DMS 273 (cell line): ENCODE results near the gene CTAG2.
"Not testable (repeated sequence)": the region's sequence is repeated elsewhere in the genome, so short reads cannot be mapped to it uniquely, and the experiment has no call there.

Experiments used
- DNase-seq: peaks from one replicate; lab custom pipeline; 2025; ENCODE audit not compliant: unreplicated experiment; lab: John Stamatoyannopoulos, UW

CTAG2 gene

DNA sequence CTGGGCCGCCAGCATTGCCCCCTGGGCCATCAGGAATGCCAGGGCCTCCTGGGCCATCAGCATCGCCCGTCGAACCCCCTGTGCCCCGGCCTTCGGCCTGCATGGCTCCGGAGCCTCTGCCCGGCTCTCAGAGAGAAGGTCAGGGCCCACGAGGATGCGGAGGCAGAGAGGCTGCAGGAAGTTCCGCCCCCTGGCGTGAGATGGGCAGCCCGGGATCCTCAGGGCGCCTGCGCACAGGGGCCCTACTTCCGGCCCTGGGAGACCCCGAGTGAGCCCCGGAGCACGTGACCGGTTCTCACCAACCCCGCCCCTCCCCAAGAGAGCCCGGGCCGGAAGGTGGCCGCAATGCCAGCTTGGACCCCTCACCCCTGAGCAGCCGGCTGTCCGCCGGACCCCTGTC, at the start of gene CTAG2:
TSS of gene CTAG2 (minus strand) at position 167 of the 400 bp plus-strand sequence. CDS start at position 103, 64 bp downstream.
- not testable (repeated sequence) for DNase-seq

- DNase-seq: no peak
These were observed 45.4 kb upstream of the CTAG2 start for GRCh38 chrX:154698630-154699248.

- no peak for DNase-seq
These were observed 43.3 kb upstream of the CTAG2 start for GRCh38 chrX:154696676-154697045.

- no peak for DNase-seq
These were observed 42.7 kb upstream of the CTAG2 start for GRCh38 chrX:154695911-154696675.

DNA sequence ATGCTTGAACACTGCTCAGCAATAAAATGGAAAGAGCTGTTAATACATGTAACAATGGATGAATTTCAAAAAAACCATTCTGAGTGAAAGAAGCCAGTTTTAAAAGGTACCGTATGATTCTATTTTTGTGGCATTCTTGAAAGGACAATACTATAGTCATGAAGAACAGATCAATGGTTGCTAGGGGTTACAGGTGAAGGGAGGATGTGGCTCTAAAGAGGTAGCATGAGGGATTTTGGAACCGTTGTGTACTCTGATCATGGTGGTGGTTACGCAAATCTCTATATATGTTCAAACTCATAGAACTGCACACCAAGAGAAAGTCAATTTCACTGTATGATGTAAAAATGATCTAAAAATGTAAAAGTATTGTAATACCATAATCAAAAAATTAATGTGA, 40.0 kb upstream of the CTAG2 start:
- no peak for DNase-seq

DNA sequence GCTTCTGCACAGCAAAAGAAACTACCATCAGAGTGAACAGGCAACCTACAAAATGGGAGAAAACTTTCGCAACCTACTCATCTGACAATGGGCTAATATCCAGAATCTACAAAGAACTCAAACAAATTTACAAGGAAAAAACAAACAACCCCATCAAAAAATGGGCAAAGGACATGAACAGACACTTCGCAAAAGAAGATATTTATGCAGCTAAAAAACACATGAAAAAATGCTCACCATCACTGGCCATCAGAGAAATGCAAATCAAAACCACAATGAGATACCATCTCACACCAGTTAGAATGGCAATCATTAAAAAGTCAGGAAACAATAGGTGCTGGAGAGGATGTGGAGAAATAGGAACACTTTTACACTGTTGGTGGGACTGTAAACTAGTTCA, 37.1 kb upstream of the CTAG2 start:
- not testable (repeated sequence) for DNase-seq

GRCh38 chrX:154672084-154672483, 18.7 kb upstream of the CTAG2 start:
- not testable (repeated sequence) for DNase-seq

GRCh38 chrX:154670848-154671247, 17.5 kb upstream of the CTAG2 start:
- DNase-seq: not testable (repeated sequence)

GRCh38 chrX:154661899-154662298, 8.5 kb upstream of the CTAG2 start:
- DNase-seq: no peak

GRCh38 chrX:154661170-154661569, 7.8 kb upstream of the CTAG2 start:
- no peak for DNase-seq

GRCh38 chrX:154660541-154660940, 7.2 kb upstream of the CTAG2 start:
- no peak for DNase-seq

- DNase-seq: no peak
These were observed 5.6 kb upstream of the CTAG2 start for GRCh38 chrX:154658957-154659356.

- DNase-seq: no peak
These were observed 4.8 kb upstream of the CTAG2 start for GRCh38 chrX:154658187-154658586.

DNA sequence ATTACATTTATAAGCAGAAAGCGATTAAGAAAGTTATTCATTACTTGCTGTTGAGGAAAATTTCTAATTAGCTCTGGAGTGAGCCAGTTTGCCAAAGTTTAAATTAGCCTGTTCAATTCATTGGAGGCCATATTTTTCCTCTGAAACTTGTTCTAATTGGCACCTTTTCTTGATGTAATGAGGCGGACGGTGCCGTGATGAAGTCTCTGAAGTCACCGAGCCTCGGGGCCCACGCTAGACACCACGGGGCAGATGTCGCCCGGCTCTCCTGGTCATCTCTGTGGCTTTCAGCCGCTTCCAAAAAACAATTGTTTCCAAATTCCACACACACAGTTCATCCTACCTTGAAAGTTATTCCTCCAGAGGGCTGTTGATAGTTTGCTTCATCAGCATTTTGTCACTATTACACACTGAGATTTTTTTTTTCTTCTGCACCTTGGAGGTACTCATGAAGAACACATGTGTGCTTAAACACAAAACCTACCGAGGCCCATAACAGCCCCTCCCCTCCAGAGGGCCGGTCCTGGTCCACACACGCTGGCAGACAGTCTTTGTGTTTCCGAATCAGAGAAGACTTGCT, 3.9 kb upstream of the CTAG2 start:
- DNase-seq: no peak

GRCh38 chrX:154655786-154656185, 2.4 kb upstream of the CTAG2 start:
- DNase-seq: no peak

- no peak for DNase-seq
These were observed 2.0 kb upstream of the CTAG2 start for GRCh38 chrX:154655346-154655745.

- DNase-seq: no peak
These were observed 1.5 kb upstream of the CTAG2 start for GRCh38 chrX:154654925-154655324.

DNA sequence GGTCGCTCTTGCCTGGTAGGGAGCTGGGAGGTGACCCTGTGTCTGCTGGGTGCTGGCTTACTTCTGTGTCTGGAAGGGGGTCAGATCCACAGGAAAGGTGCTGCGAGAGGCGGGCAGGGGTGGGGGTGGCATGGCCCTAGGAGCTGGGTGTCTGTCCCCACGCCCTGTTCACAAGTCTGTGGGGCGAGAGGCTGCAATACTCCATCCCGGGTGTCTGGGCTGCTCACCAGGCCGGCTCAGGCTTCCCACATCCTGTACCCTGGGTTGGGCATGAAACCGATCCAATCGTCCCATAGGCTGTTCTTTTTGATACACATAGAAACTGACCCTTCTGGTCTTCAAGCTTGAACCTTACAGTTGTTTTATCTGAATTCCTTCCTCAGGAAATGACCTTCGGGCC, 993 bp upstream of the CTAG2 start:
- no peak for DNase-seq

DNA sequence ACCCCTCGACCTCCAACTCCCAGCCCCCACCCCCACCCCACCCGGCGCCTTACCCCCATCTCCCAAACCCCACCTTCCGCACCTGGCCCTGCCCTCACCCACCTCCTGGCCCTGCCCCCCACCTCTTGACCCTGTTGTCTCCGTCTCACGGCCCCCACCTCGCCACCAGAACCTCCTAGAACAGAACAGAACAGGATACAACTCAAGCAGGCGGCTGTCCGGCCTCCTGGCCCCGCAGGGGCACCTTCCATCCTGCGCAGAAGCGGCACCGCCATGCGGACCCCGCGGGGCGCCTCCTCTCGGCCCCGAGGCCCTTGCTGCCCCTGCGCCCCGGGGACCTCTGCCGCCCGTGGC, 354 bp downstream of the CTAG2 start:
- DNase-seq: no peak

- DNase-seq: no peak
These were observed 900 bp downstream of the CTAG2 start for GRCh38 chrX:154652311-154653047.

- DNase-seq: no peak
These were observed 3.2 kb downstream of the CTAG2 start for GRCh38 chrX:154650221-154650510.
